Measurements from ENCODE around the gene CRHR2.

DNA sequence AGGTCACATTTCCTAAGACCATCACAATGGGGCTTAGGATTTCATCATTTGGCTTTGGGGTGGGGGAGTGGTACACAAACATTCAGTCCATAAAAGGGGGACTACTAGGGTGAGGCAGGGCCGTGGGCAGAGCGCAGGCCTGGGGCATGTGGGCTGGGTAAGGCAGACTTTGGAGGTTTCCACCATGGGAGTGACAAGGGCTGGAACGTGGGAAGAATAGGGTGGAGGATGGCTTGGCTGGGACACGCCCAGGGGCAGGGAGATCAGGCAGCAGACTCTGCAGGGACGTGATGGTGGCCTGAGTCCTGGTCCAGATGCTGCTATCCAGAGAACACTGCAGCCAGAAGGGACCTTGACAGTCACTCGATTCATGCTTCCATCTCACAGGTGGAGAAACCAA, 24.7 kb upstream of the CRHR2 start:
- TF ChIP-seq, protein P1, sequence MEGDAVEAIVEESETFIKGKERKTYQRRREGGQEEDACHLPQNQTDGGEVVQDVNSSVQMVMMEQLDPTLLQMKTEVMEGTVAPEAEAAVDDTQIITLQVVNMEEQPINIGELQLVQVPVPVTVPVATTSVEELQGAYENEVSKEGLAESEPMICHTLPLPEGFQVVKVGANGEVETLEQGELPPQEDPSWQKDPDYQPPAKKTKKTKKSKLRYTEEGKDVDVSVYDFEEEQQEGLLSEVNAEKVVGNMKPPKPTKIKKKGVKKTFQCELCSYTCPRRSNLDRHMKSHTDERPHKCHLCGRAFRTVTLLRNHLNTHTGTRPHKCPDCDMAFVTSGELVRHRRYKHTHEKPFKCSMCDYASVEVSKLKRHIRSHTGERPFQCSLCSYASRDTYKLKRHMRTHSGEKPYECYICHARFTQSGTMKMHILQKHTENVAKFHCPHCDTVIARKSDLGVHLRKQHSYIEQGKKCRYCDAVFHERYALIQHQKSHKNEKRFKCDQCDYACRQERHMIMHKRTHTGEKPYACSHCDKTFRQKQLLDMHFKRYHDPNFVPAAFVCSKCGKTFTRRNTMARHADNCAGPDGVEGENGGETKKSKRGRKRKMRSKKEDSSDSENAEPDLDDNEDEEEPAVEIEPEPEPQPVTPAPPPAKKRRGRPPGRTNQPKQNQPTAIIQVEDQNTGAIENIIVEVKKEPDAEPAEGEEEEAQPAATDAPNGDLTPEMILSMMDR (conservative IDR thresholded peaks at IDR 0.05 in 1 of 2, IDR thresholded peaks at IDR 0.05 in 1 of 2; ENCODE audit: extremely low read depth in 1 of 2, insufficient read depth in 1 of 2, low read depth in 1 of 2, low read length in 2 of 2) = no peak
- no peak for TF ChIP-seq EZH2 (IDR thresholded peaks at IDR 0.05; ENCODE audit: borderline replicate concordance, low read length)

All from mammary epithelial cell (primary cell).